Measurements from ENCODE around the gene F5.

Gene F5

GRCh38 chr1:169526120-169526832, 60.0 kb downstream of the F5 start:
- Histone ChIP-seq H3K4me3 (IDR thresholded peaks at IDR 0.05; ENCODE audit: insufficient read depth, low read depth, low read length) (no peak overlapping the region), H4K20me1 (ENCODE audit: insufficient read depth) (no peaks in the 10 kb centered on the region), H3K36me3 (ENCODE audit: insufficient read depth) (no peaks in the 10 kb centered on the region), H3K4me2 (no peak overlapping the region), H3K27me3 (ENCODE audit: insufficient read depth, low read depth) (no peaks in the 10 kb centered on the region), H3K27ac (no peak overlapping the region), H3K4me1 (ENCODE audit: low read depth, poor library complexity, severe bottlenecking) (peaks cover 18% of the 10 kb centered on the region), H3K79me2 (ENCODE audit: insufficient read depth, low read depth) (no peaks in the 10 kb centered on the region), H3K9ac (no peak overlapping the region), H2AFZ (ENCODE audit: low read depth) (no peak overlapping the region)
- no peak for TF ChIP-seq CTCF (conservative IDR thresholded peaks at IDR 0.05; ENCODE audit: low read depth, low read length)

GRCh38 chr1:169525391-169525790, 60.9 kb downstream of the F5 start:
- Histone ChIP-seq H3K4me3 (IDR thresholded peaks at IDR 0.05; ENCODE audit: insufficient read depth, low read depth, low read length) (no peak overlapping the region), H3K4me2 (no peak overlapping the region), H4K20me1 (ENCODE audit: insufficient read depth) (no peaks in the 10 kb centered on the region), H3K4me1 (ENCODE audit: low read depth, poor library complexity, severe bottlenecking) (peaks cover 18% of the 10 kb centered on the region), H2AFZ (ENCODE audit: low read depth) (no peak overlapping the region), H3K27me3 (ENCODE audit: insufficient read depth, low read depth) (no peaks in the 10 kb centered on the region), H3K27ac (no peak overlapping the region), H3K79me2 (ENCODE audit: insufficient read depth, low read depth) (no peaks in the 10 kb centered on the region), H3K36me3 (ENCODE audit: insufficient read depth) (no peaks in the 10 kb centered on the region), H3K9ac (no peak overlapping the region)
- TF ChIP-seq CTCF (conservative IDR thresholded peaks at IDR 0.05; ENCODE audit: low read depth, low read length) = no peak

GRCh38 chr1:169523904-169524303, 62.4 kb downstream of the F5 start:
- H3K4me2 ChIP-seq = no peak overlapping the region
- no peak for TF ChIP-seq CTCF (conservative IDR thresholded peaks at IDR 0.05; ENCODE audit: low read depth, low read length)

GRCh38 chr1:169521226-169521625, 65.1 kb downstream of the F5 start:
- Histone ChIP-seq H3K27ac (no peak overlapping the region), H3K4me2 (no peak overlapping the region), H3K79me2 (ENCODE audit: insufficient read depth, low read depth) (no peaks in the 10 kb centered on the region), H3K4me1 (ENCODE audit: low read depth, poor library complexity, severe bottlenecking) (no peaks in the 10 kb centered on the region), H2AFZ (ENCODE audit: low read depth) (no peak overlapping the region), H4K20me1 (ENCODE audit: insufficient read depth) (no peaks in the 10 kb centered on the region), H3K27me3 (ENCODE audit: insufficient read depth, low read depth) (no peaks in the 10 kb centered on the region), H3K4me3 (IDR thresholded peaks at IDR 0.05; ENCODE audit: insufficient read depth, low read depth, low read length) (no peak overlapping the region), H3K36me3 (ENCODE audit: insufficient read depth) (no peaks in the 10 kb centered on the region), H3K9ac (no peak overlapping the region)
- no peak for TF ChIP-seq CTCF (conservative IDR thresholded peaks at IDR 0.05; ENCODE audit: low read depth, low read length)

More at GRCh38 chr1:169523904-169524303, 62.4 kb downstream of the F5 start:
- H3K4me3 ChIP-seq (IDR thresholded peaks at IDR 0.05; ENCODE audit: insufficient read depth, low read depth, low read length) = no peak overlapping the region
- no peaks in the 10 kb centered on the region for H4K20me1 ChIP-seq (ENCODE audit: insufficient read depth)
- H3K4me1 ChIP-seq (ENCODE audit: low read depth, poor library complexity, severe bottlenecking) = peaks cover 9% of the 10 kb centered on the region
- H3K9ac ChIP-seq = no peak overlapping the region
- no peaks in the 10 kb centered on the region for H3K79me2 ChIP-seq (ENCODE audit: insufficient read depth, low read depth)
- H2AFZ ChIP-seq (ENCODE audit: low read depth) = no peak overlapping the region
- no peaks in the 10 kb centered on the region for H3K36me3 ChIP-seq (ENCODE audit: insufficient read depth)
- no peak overlapping the region for H3K27ac ChIP-seq
- no peaks in the 10 kb centered on the region for H3K27me3 ChIP-seq (ENCODE audit: insufficient read depth, low read depth)
